Uterus (tissue), 2 donors: ENCODE measurements around the gene BLACAT1.

Source experiments
- CTCF ChIP-seq, 4 experiments: fragments of 200-600 bp in 2 of 4; fragments of 450-650 bp in 2 of 4; sonication (generic) in 2 of 4; IDR thresholded peaks; one replicate each; pipeline ENCODE4 v1.5.1; 2016 to 2019; ENCODE audit warnings: antibody characterized with exemption in 4 of 4, mild to moderate bottlenecking in 2 of 4, moderate library complexity in 1 of 4
- POLR2A ChIP-seq, 2 donors: fragments of 450-650 bp; IDR thresholded peaks; one replicate each; pipeline ENCODE4 v1.6.1; 2016; ENCODE audit warnings: antibody characterized with exemption in 2 of 2, mild to moderate bottlenecking in 1 of 2, moderate library complexity in 1 of 2

DNA sequence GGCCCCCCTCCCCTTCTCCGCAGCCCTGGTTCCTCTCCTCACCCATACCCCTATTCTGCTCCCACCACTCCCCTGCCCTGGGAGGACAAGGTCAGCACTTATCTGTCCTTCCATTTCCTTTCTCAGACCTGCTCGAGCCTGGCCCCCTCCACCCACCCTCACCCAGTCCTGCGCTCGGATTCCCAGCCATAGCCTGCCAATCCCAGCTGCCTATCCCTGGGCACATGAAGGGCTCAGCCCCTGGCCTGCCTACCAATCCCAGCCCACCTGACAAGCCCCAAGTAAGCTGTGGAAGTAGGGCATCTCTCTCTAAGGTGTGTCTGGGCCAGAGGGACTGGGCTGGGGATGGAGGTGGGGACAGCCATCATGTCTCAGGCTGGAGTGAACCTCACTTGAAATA, 5.4 kb downstream of the BLACAT1 start:
- TF ChIP-seq POLR2A (IDR thresholded peaks at IDR 0.05): no peak
- no peak for TF ChIP-seq CTCF (IDR thresholded peaks at IDR 0.05)
